ENCODE measurements around the gene MDM2. TPM values are rescaled to one million over a fixed set of nuclear protein-coding genes. Genes with fewer than 3 reads are reported as not detected.
A peak's percentile ranks its signal among the peaks of the same experiment; 100 is the strongest.

Gene MDM2
- total and polyA plus RNA-seq, 10 of the 15 experiments (the other 5 are each of a cell fraction or from before 2014, with no cell fraction given), result 48.2 to 174 (median 85.0) TPM

DNA sequence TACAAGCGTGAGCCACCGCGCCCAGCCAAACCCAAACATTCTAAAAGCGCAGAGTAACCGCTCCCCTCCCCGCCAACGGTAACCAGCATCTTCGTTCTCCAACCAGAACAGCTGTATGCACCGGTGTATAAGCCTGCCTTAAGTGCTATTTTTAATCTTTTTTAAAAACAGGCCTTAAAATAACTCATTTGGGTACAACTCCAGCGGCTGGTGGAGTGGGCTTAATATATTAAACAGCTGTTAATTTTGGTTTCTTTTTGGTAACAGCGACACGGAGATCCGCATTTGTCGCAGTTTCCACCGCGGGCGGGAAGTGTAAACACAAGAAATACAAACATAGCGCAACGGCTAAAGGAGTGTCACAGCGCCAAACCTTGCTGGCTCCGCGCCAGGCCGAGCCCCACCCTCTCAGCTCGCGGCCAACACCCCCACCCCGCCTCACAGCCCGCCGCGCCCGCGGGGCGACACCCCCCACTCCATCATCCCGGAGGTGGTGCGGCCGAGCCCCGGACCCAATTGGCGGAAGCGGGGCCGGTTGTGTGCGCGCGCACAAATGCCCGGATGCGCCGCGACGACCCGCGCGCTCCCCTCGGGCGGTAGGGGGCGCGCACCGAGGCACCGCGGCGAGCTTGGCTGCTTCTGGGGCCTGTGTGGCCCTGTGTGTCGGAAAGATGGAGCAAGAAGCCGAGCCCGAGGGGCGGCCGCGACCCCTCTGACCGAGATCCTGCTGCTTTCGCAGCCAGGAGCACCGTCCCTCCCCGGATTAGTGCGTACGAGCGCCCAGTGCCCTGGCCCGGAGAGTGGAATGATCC, at the start of gene MDM2 (continued):
- TF ChIP-seq CHD4 (IDR thresholded peaks at IDR 0.05) (no peak), BACH1 (IDR thresholded peaks at IDR 0.05; ENCODE audit: borderline replicate concordance) (peak; percentile 87), KDM1A (IDR thresholded peaks at IDR 0.05; ENCODE audit: borderline replicate concordance) (no peak), POLR2A (IDR thresholded peaks at IDR 0.05; ENCODE audit: low read depth, low read length) (peak; percentile 88), ZNF622 (IDR thresholded peaks at IDR 0.05) (no peak), ZNF207 (IDR thresholded peaks at IDR 0.05; ENCODE audit: borderline replicate concordance) (peak; percentile 50), NR2F1 (conservative IDR thresholded peaks at IDR 0.05) (peak; percentile 9), NFIC (IDR thresholded peaks at IDR 0.05; ENCODE audit: low read depth, low read length) (peak; percentile 63), ZBED1 (IDR thresholded peaks at IDR 0.05; ENCODE audit: borderline replicate concordance) (no peak), MYB (IDR thresholded peaks at IDR 0.05; ENCODE audit: borderline replicate concordance, low read depth, low read length) (peak; percentile 56; the same call in 1 of the 2 replicates), CEBPB (IDR thresholded peaks at IDR 0.05; ENCODE audit: borderline replicate concordance in 1 of 2, low read depth in 2 of 2, low read length in 2 of 2) (no peak), SKIL (IDR thresholded peaks at IDR 0.05; ENCODE audit: low read depth, poor library complexity, severe bottlenecking) (peak; percentile 91), DPF2 (IDR thresholded peaks at IDR 0.05) (peak; percentile 22), POLR2AphosphoS5 (IDR thresholded peaks at IDR 0.05; ENCODE audit: low read length) (peak; percentile 82; the same call in 1 of the 2 replicates), RELB (IDR thresholded peaks at IDR 0.05; ENCODE audit: low read depth) (no peak), POU2F2 (IDR thresholded peaks at IDR 0.05; ENCODE audit: borderline replicate concordance, low read depth, low read length) (peak; percentile 81), SIX5 (IDR thresholded peaks at IDR 0.05; ENCODE audit: low read depth, low read length, severe bottlenecking) (no peak), FOXM1 (IDR thresholded peaks at IDR 0.05; ENCODE audit: low read depth, low read length) (peak; percentile 73)
- TF ChIP-seq, protein P1, sequence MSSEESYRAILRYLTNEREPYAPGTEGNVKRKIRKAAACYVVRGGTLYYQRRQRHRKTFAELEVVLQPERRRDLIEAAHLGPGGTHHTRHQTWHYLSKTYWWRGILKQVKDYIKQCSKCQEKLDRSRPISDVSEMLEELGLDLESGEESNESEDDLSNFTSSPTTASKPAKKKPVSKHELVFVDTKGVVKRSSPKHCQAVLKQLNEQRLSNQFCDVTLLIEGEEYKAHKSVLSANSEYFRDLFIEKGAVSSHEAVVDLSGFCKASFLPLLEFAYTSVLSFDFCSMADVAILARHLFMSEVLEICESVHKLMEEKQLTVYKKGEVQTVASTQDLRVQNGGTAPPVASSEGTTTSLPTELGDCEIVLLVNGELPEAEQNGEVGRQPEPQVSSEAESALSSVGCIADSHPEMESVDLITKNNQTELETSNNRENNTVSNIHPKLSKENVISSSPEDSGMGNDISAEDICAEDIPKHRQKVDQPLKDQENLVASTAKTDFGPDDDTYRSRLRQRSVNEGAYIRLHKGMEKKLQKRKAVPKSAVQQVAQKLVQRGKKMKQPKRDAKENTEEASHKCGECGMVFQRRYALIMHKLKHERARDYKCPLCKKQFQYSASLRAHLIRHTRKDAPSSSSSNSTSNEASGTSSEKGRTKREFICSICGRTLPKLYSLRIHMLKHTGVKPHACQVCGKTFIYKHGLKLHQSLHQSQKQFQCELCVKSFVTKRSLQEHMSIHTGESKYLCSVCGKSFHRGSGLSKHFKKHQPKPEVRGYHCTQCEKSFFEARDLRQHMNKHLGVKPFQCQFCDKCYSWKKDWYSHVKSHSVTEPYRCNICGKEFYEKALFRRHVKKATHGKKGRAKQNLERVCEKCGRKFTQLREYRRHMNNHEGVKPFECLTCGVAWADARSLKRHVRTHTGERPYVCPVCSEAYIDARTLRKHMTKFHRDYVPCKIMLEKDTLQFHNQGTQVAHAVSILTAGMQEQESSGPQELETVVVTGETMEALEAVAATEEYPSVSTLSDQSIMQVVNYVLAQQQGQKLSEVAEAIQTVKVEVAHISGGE (CRISPR knock-in tag; IDR thresholded peaks at IDR 0.05), result no peak

Measured in GM12878 (cell line).